Hepatocyte (in vitro differentiated cells): ENCODE measurements around the gene SLC10A3. TPM values are rescaled to one million over a fixed set of nuclear protein-coding genes. Genes with fewer than 3 reads are reported as not detected.

ENCODE experiments used
- DNase-seq: peaks from one replicate; pipeline ENCODE4 v3.0.0-alpha.2; 2016; ENCODE audit warnings: low spot score
- H2AFZ ChIP-seq: fragments of 200-600 bp; sonication (generic); 2 replicates; pipeline ENCODE4 v1.6.0; 2016; ENCODE audit warnings: antibody characterized with exemption, mild to moderate bottlenecking
- H3K27ac ChIP-seq: fragments of 200-600 bp; sonication (generic); 2 replicates; pipeline ENCODE4 v1.5.1; 2016; ENCODE audit warnings: mild to moderate bottlenecking
- H3K27me3 ChIP-seq: fragments of 200-600 bp; sonication (generic); 2 replicates; pipeline ENCODE4 v1.6.1; 2016
- H3K36me3 ChIP-seq: fragments of 200-600 bp; sonication (generic); replicated peaks from 2 replicates; pipeline ENCODE4 v1.5.1; 2016; ENCODE audit warnings: low read depth; ENCODE audit not compliant: insufficient read depth
- H3K4me1 ChIP-seq: fragments of 200-600 bp; sonication (generic); 2 replicates; pipeline ENCODE4 v1.5.1; 2016; ENCODE audit warnings: mild to moderate bottlenecking, moderate library complexity; ENCODE audit not compliant: insufficient read depth
- H3K4me2 ChIP-seq: fragments of 200-600 bp; sonication (generic); 2 replicates; pipeline ENCODE4 v1.6.0; 2016
- H3K4me3 ChIP-seq: fragments of 200-600 bp; sonication (generic); 2 replicates; pipeline ENCODE4 v1.5.1; 2016; ENCODE audit warnings: mild to moderate bottlenecking
- H3K79me2 ChIP-seq: fragments of 200-600 bp; sonication (generic); 2 replicates; pipeline ENCODE4 v1.6.0; 2017; ENCODE audit warnings: mild to moderate bottlenecking
- H3K9me2 ChIP-seq: fragments of 200-600 bp; sonication (generic); replicated peaks from 2 replicates; pipeline ENCODE4 v1.6.0; 2017; ENCODE audit warnings: mild to moderate bottlenecking; ENCODE audit not compliant: insufficient read depth
- H3K9me3 ChIP-seq: fragments of 200-600 bp; sonication (generic); 2 replicates; pipeline ENCODE4 v1.5.1; 2016; ENCODE audit warnings: low read depth, mild to moderate bottlenecking
- H4K20me1 ChIP-seq: fragments of 200-600 bp; sonication (generic); 2 replicates; pipeline ENCODE4 v1.6.0; 2016; ENCODE audit warnings: mild to moderate bottlenecking; ENCODE audit not compliant: insufficient read depth, poor library complexity, severe bottlenecking
- CTCF ChIP-seq: fragments of 200-600 bp; sonication (generic); IDR thresholded peaks from 2 replicates; pipeline ENCODE4 v1.5.1; 2016; ENCODE audit warnings: antibody characterized with exemption, mild to moderate bottlenecking; ENCODE audit not compliant: poor library complexity
- EZH2 ChIP-seq: fragments of 200-600 bp; sonication (generic); IDR thresholded peaks from 2 replicates; pipeline ENCODE4 v1.6.1; 2016; ENCODE audit warnings: antibody characterized with exemption, mild to moderate bottlenecking, borderline replicate concordance
- EZH2phosphoT487 ChIP-seq: fragments of 200-600 bp; sonication (generic); IDR thresholded peaks from one replicate; pipeline ENCODE4 v1.6.1; 2018; ENCODE audit warnings: antibody characterized with exemption, mild to moderate bottlenecking, low read depth, moderate library complexity; ENCODE audit not compliant: unreplicated experiment, severe bottlenecking
- WGBS: methylation state at CpG from one replicate; pipeline ENCODE4 v1.1.6; 2016; ENCODE audit warnings: low lambda C conversion rate; ENCODE audit errors: missing lambda C conversion rate; 5-methylcytosine and 5-hydroxymethylcytosine counted together
- polyA plus RNA-seq: library from polyadenylated mRNA; unstranded; fragments of >200 nt; fragmentation: Nextera tagmentation; extraction: Ambion mirVana; gene quantifications from 2 replicates; pipeline ENCODE4 v1.2.1, GENCODE V29; 2016
- total RNA-seq: library from RNA; depleted of rRNA; stranded (reverse); fragments of >200 nt; gene quantifications from 2 replicates; pipeline ENCODE4 v1.2.3, GENCODE V29; 2014

Gene SLC10A3
- total and polyA plus RNA-seq, 2 experiments from 2014 or later, result 28.8 to 48.3 TPM

- Histone ChIP-seq H2AFZ (no peak overlapping the region), H3K9me3 (no peaks in the 10 kb centered on the region), H3K79me2 (peaks cover 6% of the 10 kb centered on the region), H3K27ac (no peak overlapping the region), H3K27me3 (no peaks in the 10 kb centered on the region), H3K36me3 (no peaks in the 10 kb centered on the region), H4K20me1 (no peaks in the 10 kb centered on the region), H3K4me2 (no peak overlapping the region), H3K9me2 (no peaks in the 10 kb centered on the region), H3K4me1 (peaks cover 11% of the 10 kb centered on the region), H3K4me3 (no peak overlapping the region)
- no peak for DNase-seq
- no peak for TF ChIP-seq EZH2
- WGBS, result 88% methylated on average over 16 of the region's 16 CpGs
These were observed 22.6 kb upstream of the SLC10A3 start for GRCh38 chrX:154512879-154513553.

GRCh38 chrX:154511761-154512160 is 21.3 kb upstream of the SLC10A3 start:
- peaks cover 6% of the 10 kb centered on the region for H3K79me2 ChIP-seq
- no peak for TF ChIP-seq EZH2phosphoT487
- no peak for TF ChIP-seq EZH2
- no peak for TF ChIP-seq CTCF
- no peak overlapping the region for H2AFZ ChIP-seq
- no peak overlapping the region for H3K27ac ChIP-seq
- no peaks in the 10 kb centered on the region for H4K20me1 ChIP-seq
- H3K27me3 ChIP-seq, result no peaks in the 10 kb centered on the region
- no peak overlapping the region for H3K4me3 ChIP-seq
- H3K4me1 ChIP-seq, result no peaks in the 10 kb centered on the region
- 89% methylated on average over 12 of the region's 12 CpGs for WGBS
- no peaks in the 10 kb centered on the region for H3K36me3 ChIP-seq
- no peaks in the 10 kb centered on the region for H3K9me2 ChIP-seq
- H3K9me3 ChIP-seq, result no peaks in the 10 kb centered on the region
- H3K4me2 ChIP-seq, result no peak overlapping the region
- no peak for DNase-seq

GRCh38 chrX:154509455-154509854 is 19.0 kb upstream of the SLC10A3 start:
- WGBS, result 83% methylated on average over 5 of the region's 5 CpGs

GRCh38 chrX:154508384-154508745 is 17.9 kb upstream of the SLC10A3 start:
- Histone ChIP-seq H2AFZ (no peak overlapping the region), H3K36me3 (no peaks in the 10 kb centered on the region)

More at GRCh38 chrX:154509455-154509854, 19.0 kb upstream of the SLC10A3 start:
- Histone ChIP-seq H3K27ac (no peak overlapping the region), H3K9me3 (no peaks in the 10 kb centered on the region), H3K4me2 (no peak overlapping the region), H3K27me3 (no peaks in the 10 kb centered on the region), H3K79me2 (peaks cover 4% of the 10 kb centered on the region), H3K9me2 (no peaks in the 10 kb centered on the region), H2AFZ (no peak overlapping the region), H3K36me3 (no peaks in the 10 kb centered on the region), H4K20me1 (no peaks in the 10 kb centered on the region), H3K4me1 (no peaks in the 10 kb centered on the region), H3K4me3 (no peak overlapping the region)
- TF ChIP-seq CTCF (no peak), EZH2 (no peak), EZH2phosphoT487 (no peak)
- DNase-seq, result no peak

More at GRCh38 chrX:154508384-154508745, 17.9 kb upstream of the SLC10A3 start:
- no peak overlapping the region for H3K4me2 ChIP-seq
- no peaks in the 10 kb centered on the region for H3K4me1 ChIP-seq
- no peak for DNase-seq
- H3K4me3 ChIP-seq, result no peak overlapping the region
- WGBS, result 95% methylated on average over 13 of the region's 13 CpGs
- no peaks in the 10 kb centered on the region for H3K9me3 ChIP-seq
- no peaks in the 10 kb centered on the region for H3K27me3 ChIP-seq
- no peak overlapping the region for H3K27ac ChIP-seq
- TF ChIP-seq CTCF (no peak), EZH2 (no peak), EZH2phosphoT487 (no peak)
- no peaks in the 10 kb centered on the region for H3K79me2 ChIP-seq
- no peaks in the 10 kb centered on the region for H4K20me1 ChIP-seq
- no peaks in the 10 kb centered on the region for H3K9me2 ChIP-seq
